ENCODE results near the gene DMRT1.
"Not testable (repeated sequence)": the region's sequence is repeated elsewhere in the genome, so short reads cannot be mapped to it uniquely, and the experiment has no call there.

DMRT1 gene

GRCh38 chr9:998299-999110, 157.0 kb downstream of the DMRT1 start:
- DNase-seq (ENCODE audit: low read depth in 2 of 2): not testable (repeated sequence)

- no peak for DNase-seq (ENCODE audit: low read depth in 2 of 2)
Measured at GRCh38 chr9:1001838-1002237, 160.3 kb downstream of the DMRT1 start.

- DNase-seq (ENCODE audit: low read depth in 2 of 2): no peak
Measured at GRCh38 chr9:1002678-1003077, 161.2 kb downstream of the DMRT1 start.

GRCh38 chr9:1005043-1005667, 163.7 kb downstream of the DMRT1 start:
- DNase-seq (ENCODE audit: low read depth in 2 of 2): no peak

GRCh38 chr9:1007312-1007711, 165.8 kb downstream of the DMRT1 start:
- DNase-seq (ENCODE audit: low read depth in 2 of 2): no peak

- DNase-seq (ENCODE audit: low read depth in 2 of 2): no peak
Measured at GRCh38 chr9:1008216-1008615, 166.7 kb downstream of the DMRT1 start.

- peak; percentile 63 to 76 for DNase-seq (ENCODE audit: low read depth in 2 of 2)
Measured at GRCh38 chr9:1009101-1009707, 167.7 kb downstream of the DMRT1 start.

GRCh38 chr9:1013021-1013420, 171.5 kb downstream of the DMRT1 start:
- DNase-seq (ENCODE audit: low read depth in 2 of 2): no peak

- DNase-seq (ENCODE audit: low read depth in 2 of 2): no peak
Measured at GRCh38 chr9:1014225-1014624, 172.7 kb downstream of the DMRT1 start.

- no peak for DNase-seq (ENCODE audit: low read depth in 2 of 2)
Measured at GRCh38 chr9:1014640-1015039, 173.1 kb downstream of the DMRT1 start.

GRCh38 chr9:1018121-1018520, 176.6 kb downstream of the DMRT1 start:
- peak in 1 of 2 experiments; percentile 12 for DNase-seq (ENCODE audit: low read depth in 2 of 2)
